ENCODE data around the gene CAPN2. TPM values are rescaled to one million over a fixed set of nuclear protein-coding genes. Genes with fewer than 3 reads are reported as not detected.
A peak's percentile ranks its signal among the peaks of the same experiment; 100 is the strongest.

The CAPN2 gene
- total and polyA plus RNA-seq, 9 donors, result 70.6 to 267 (median 171) TPM

DNA sequence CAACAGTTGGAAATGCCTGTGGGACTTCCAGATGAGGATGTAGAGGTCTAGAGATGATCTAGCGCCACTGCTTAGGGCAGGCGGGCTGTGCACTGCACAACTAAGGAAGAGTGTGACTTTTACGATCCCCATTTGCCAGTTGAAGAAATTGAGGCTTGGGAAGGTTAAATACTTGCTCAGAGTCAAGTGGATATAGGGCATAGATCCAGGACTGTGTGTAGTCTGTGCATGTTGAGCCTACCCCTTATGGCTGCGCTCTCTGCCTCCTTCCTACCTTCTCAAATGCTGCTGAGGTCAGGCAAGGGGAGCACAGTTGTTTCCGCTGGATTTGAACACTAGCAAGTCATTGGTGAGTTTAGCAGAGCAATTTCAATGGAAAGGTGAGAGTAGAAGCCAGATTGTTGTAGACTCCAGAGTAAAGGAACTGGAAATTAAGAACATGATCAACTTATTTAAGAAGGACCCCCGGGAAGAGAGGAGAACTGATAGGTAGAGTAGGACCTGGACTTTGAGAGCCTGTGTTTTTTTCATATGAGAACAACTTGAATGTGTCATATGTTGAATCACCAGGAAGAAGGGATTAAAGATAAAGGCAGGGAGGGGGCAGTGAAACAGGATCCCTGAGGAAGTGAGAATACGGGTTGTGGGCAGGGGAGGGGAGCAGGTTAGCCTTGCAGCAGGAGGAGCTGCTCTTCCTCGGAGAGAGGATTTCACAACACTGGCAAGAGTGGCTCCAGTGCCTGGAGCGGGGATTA is 2.7 kb downstream of the CAPN2 start:
- Histone ChIP-seq H3K4me3 (no peak overlapping the region), H3K9me3 (no peaks in the 10 kb centered on the region), H3K36me3 (no peaks in the 10 kb centered on the region), H3K27ac (peak overlapping the region in 1 of 2 donors; percentile 7), H3K27me3 (no peaks in the 10 kb centered on the region), H3K4me1 (ENCODE audit: insufficient read depth) (peaks cover 14% of the 10 kb centered on the region)
- WGBS, 3 donors, result 57 to 71% (median 64%) methylated on average over 9 of the region's 9 CpGs
- intact Hi-C loops (cut with DNase I), result loop anchor here in 1 of 4 donors (10.0 kb wide), 1 partner anchor 130 kb away; the partner anchor contains the start of gene TP53BP2
- DNase-seq, result peak in 3 of 5 donors; percentile 44 to 52 (median 47)
- TF ChIP-seq POLR2A (IDR thresholded peaks at IDR 0.05) (no peak), EP300 (IDR thresholded peaks at IDR 0.05) (no peak)
- TF ChIP-seq, protein P1, sequence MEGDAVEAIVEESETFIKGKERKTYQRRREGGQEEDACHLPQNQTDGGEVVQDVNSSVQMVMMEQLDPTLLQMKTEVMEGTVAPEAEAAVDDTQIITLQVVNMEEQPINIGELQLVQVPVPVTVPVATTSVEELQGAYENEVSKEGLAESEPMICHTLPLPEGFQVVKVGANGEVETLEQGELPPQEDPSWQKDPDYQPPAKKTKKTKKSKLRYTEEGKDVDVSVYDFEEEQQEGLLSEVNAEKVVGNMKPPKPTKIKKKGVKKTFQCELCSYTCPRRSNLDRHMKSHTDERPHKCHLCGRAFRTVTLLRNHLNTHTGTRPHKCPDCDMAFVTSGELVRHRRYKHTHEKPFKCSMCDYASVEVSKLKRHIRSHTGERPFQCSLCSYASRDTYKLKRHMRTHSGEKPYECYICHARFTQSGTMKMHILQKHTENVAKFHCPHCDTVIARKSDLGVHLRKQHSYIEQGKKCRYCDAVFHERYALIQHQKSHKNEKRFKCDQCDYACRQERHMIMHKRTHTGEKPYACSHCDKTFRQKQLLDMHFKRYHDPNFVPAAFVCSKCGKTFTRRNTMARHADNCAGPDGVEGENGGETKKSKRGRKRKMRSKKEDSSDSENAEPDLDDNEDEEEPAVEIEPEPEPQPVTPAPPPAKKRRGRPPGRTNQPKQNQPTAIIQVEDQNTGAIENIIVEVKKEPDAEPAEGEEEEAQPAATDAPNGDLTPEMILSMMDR (IDR thresholded peaks at IDR 0.05), result no peak

DNA sequence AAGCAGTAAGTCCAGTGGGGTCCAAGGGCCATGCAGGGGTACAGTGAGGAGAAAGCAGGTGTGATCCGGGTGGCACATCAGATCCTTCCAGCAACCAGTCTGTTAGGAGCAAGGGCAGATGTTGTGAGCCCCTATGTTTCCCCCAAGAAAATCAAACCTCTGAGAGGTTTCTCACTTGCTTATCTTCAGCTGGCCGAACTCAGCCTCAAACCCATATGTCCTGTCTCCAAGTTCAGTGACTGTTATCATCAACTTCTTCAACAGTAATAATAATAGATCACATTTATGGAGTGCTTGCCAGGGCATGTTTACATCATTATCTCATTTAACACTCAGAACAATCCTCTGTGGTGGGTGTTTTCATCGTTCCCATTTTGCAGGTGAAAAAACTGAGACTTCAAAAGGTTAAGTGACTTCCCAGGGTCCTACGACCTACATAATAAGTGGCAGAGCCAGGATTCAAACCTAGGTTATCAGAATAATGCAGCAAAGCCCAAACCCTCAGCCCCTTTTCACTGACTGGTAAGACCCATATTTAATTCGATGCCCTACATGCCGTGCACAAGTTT is 3.3 kb downstream of the CAPN2 start:
- H3K9me3 ChIP-seq, result no peaks in the 10 kb centered on the region
- TF ChIP-seq, protein P1 (IDR thresholded peaks at IDR 0.05), result no peak
- no peak for TF ChIP-seq EP300 (IDR thresholded peaks at IDR 0.05)
- no peak for TF ChIP-seq POLR2A (IDR thresholded peaks at IDR 0.05)
- peak overlapping the region in 1 of 2 donors; percentile 7 for H3K27ac ChIP-seq

DNA sequence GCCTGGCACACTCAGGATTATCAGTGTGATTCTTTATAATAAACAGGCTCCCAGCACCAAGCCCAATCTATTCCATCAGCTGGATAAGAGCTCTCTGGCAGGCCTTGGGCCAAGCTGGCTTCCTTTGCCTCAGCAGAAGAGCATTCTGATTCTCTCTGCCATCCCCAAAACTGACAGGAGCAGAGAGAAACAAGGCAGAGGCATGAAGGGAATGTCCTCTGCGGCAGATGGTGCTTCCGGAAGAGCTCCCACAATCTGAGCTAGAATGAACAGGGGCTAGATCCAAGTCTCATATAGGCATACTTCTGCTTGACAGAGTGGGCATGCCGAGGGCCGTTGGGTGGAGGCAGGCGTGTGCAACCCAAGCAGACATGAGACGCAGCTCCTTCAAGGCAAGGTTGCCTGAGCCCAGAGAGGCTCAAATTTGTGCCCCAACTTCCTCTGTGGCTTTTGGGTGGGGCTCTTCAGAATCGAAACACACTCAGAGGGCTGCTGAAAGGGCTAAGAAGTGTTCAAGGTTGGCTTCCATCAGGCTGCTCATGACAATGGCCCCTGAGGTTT is 4.0 kb downstream of the CAPN2 start:
- Histone ChIP-seq H3K27me3 (no peaks in the 10 kb centered on the region), H3K36me3 (no peaks in the 10 kb centered on the region), H3K4me3 (no peak overlapping the region), H3K9me3 (no peaks in the 10 kb centered on the region), H3K27ac (peak overlapping the region in 1 of 2 donors; percentile 7), H3K4me1 (ENCODE audit: insufficient read depth) (peaks cover 17% of the 10 kb centered on the region)
- 44 to 63% (median 49%) methylated on average over 7 of the region's 7 CpGs for WGBS, 3 donors
- TF ChIP-seq, protein P1 (IDR thresholded peaks at IDR 0.05), result no peak
- TF ChIP-seq POLR2A (IDR thresholded peaks at IDR 0.05), result no peak
- no peak for TF ChIP-seq EP300 (IDR thresholded peaks at IDR 0.05)
- no peak for DNase-seq
- intact Hi-C loops (cut with DNase I), result loop anchor here in 1 of 4 donors (10.0 kb wide), 1 partner anchor 128 kb away; the partner anchor contains the start of gene TP53BP2

More for the DNA sequence above, 3.3 kb downstream of the CAPN2 start:
- DNase-seq, result no peak
- Histone ChIP-seq H3K27me3 (no peaks in the 10 kb centered on the region), H3K4me1 (ENCODE audit: insufficient read depth) (peaks cover 14% of the 10 kb centered on the region), H3K36me3 (no peaks in the 10 kb centered on the region), H3K4me3 (no peak overlapping the region)
- WGBS, 3 donors, result 52 to 62% (median 62%) methylated on average over 6 of the region's 6 CpGs
- intact Hi-C loops (cut with DNase I), result loop anchor here in 1 of 4 donors (10.0 kb wide), 1 partner anchor 129 kb away; the partner anchor contains the start of gene TP53BP2

DNA sequence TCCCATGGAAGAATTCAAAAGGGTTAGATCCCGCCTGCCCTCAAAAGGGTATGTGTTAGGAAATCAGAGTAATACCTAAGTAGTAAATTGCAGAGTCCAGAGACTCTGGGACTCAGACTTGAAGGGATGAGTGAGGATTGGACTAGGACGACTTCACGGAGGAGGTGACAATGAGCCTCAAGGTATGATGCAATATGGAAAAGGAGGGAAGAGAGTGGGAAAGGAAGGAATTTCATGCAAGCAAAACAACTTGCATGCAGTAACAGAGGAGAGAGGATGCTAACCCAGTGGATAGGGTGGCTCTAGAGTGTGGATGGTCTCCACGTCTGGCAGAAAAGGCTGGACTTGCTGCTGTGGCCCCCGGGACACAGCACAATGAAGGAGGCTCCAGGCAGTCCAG is 4.8 kb downstream of the CAPN2 start:
- intact Hi-C loops (cut with DNase I), result loop anchor here in 1 of 4 donors (10.0 kb wide), 1 partner anchor 128 kb away; the partner anchor contains the start of gene TP53BP2
- no peaks in the 10 kb centered on the region for H3K36me3 ChIP-seq
- H3K4me3 ChIP-seq, result no peak overlapping the region
- H3K27ac ChIP-seq, result no peak overlapping the region
- no peak for DNase-seq
- 88 to 95% (median 88%) methylated on average over 5 of the region's 5 CpGs for WGBS, 3 donors
- TF ChIP-seq, protein P1 (IDR thresholded peaks at IDR 0.05), result no peak
- TF ChIP-seq EP300 (IDR thresholded peaks at IDR 0.05) (no peak), POLR2A (IDR thresholded peaks at IDR 0.05) (no peak)
- H3K9me3 ChIP-seq, result no peaks in the 10 kb centered on the region
- peaks cover 21% of the 10 kb centered on the region for H3K4me1 ChIP-seq (ENCODE audit: insufficient read depth)
- H3K27me3 ChIP-seq, result no peaks in the 10 kb centered on the region
